Kidney (tissue), 14 donors: Measurements from ENCODE around the gene E2F7. TPM values are rescaled to one million over a fixed set of nuclear protein-coding genes. Genes with fewer than 3 reads are reported as not detected.
A peak's percentile ranks its signal among the peaks of the same experiment; 100 is the strongest.

Experiments
- DNase-seq, 5 donors: peaks; one replicate each; pipeline ENCODE4 v3.0.0-alpha.2; 2013 to 2020
- FAIRE-seq: peaks from 2 replicates; lab custom pipeline; 2012; peaks lifted over from hg19 to GRCh38; lab: Jason Lieb, UNC
- H3K27ac ChIP-seq, 2 donors: one replicate each; pipeline ENCODE4 v1.7.0; 2013; ENCODE audit warnings: low read depth in 2 of 2, low read length in 2 of 2, inconsistent platforms in 1 of 2
- H3K27me3 ChIP-seq: one replicate; pipeline ENCODE4 v1.7.1; 2013; ENCODE audit warnings: low read length, inconsistent platforms; ENCODE audit not compliant: control insufficient read depth, insufficient read depth
- H3K36me3 ChIP-seq, 3 donors: one replicate each; pipeline versions ENCODE4 v1.7.0 to v1.7.1; 2013; ENCODE audit warnings: low read length in 3 of 3, control low read depth in 1 of 3, inconsistent platforms in 1 of 3; ENCODE audit not compliant: insufficient read depth in 3 of 3, control insufficient read depth in 2 of 3
- H3K4me1 ChIP-seq, 3 donors: one replicate each; pipeline versions ENCODE4 v1.7.0 to v1.7.1; 2013; ENCODE audit warnings: low read length in 3 of 3, inconsistent platforms in 1 of 3, low read depth in 1 of 3; ENCODE audit not compliant: control insufficient read depth in 2 of 3, insufficient read depth in 2 of 3
- H3K4me3 ChIP-seq, 3 donors: one replicate each; pipeline versions ENCODE4 v1.7.0 to v1.8.1; 2013; ENCODE audit warnings: low read length in 3 of 3, control low read depth in 1 of 3, inconsistent platforms in 1 of 3
- H3K9ac ChIP-seq, 3 donors: one replicate each; pipeline versions ENCODE4 v1.7.0 to v1.7.1; 2013; ENCODE audit warnings: low read length in 3 of 3, control low read depth in 1 of 3, inconsistent platforms in 1 of 3
- H3K9me3 ChIP-seq, 3 donors: one replicate each; pipeline versions ENCODE4 v1.7.0 to v1.7.1; 2013; ENCODE audit warnings: low read length in 3 of 3, control low read depth in 1 of 3, inconsistent platforms in 1 of 3; ENCODE audit not compliant: control insufficient read depth in 2 of 3, insufficient read depth in 1 of 3
- CTCF ChIP-seq: IDR thresholded peaks from 3 replicates; pipeline ENCODE4 v1.5.1; 2012; ENCODE audit warnings: mild to moderate bottlenecking, moderate library complexity, borderline replicate concordance; ENCODE audit not compliant: insufficient read depth; ENCODE audit errors: extremely low read depth
- intact Hi-C: fragments of 100-400 bp; cut with DNase I; formaldehyde crosslinking; loops from one replicate; pipeline ENCODE4 v1.11.1; 2022
- polyA plus RNA-seq: library from polyadenylated mRNA; stranded (reverse); fragments of 350-450 nt; fragmentation: Illumina TruSeq; extraction: RNeasy Lipid Tissue Mini Kit (QIAGEN cat#74804); gene quantifications from one replicate; pipeline ENCODE4 v1.2.3, GENCODE V29; 2014; ENCODE audit warnings: low read depth, low replicate concordance; ENCODE audit not compliant: insufficient read depth
- total RNA-seq: library from RNA; stranded (reverse); fragmentation: NEBNext Ultra II Directional; extraction: Animal tissue kit (Norgen Biotek cat#: 25700); gene quantifications from one replicate; pipeline ENCODE4 v1.2.1, GENCODE V29; 2021
- donor health status: control.
- donor health status: control.
- donor health status: control.
- donor health status: control.
- donor health status: control.
- donor health status: DM: yes; HTN: yes; CAD: no.
- donor health status: Normal renal cell carcinoma (clear cell type).

The E2F7 gene
- total and polyA plus RNA-seq, 2 donors from 2014 or later: 0.28 TPM; not detected in 1

GRCh38 chr12:77053259-77053658 is 12.1 kb downstream of the E2F7 start:
- no peak for DNase-seq
- intact Hi-C loops: no loop called here
- H3K36me3 ChIP-seq: peaks cover 0 to 2% (median 0%) of the 10 kb centered on the region in 3 donors
- H3K27me3 ChIP-seq: no peaks in the 10 kb centered on the region
- no peak overlapping the region for H3K9ac ChIP-seq
- no peak overlapping the region for H3K4me3 ChIP-seq
- H3K9me3 ChIP-seq: no peaks in the 10 kb centered on the region
- no peak for FAIRE-seq
- no peak for TF ChIP-seq CTCF
- H3K27ac ChIP-seq: no peak overlapping the region
- no peaks in the 10 kb centered on the region for H3K4me1 ChIP-seq

GRCh38 chr12:77049767-77050353 is 15.5 kb downstream of the E2F7 start:
- H3K27me3 ChIP-seq: no peaks in the 10 kb centered on the region
- H3K4me1 ChIP-seq: no peaks in the 10 kb centered on the region
- H3K9ac ChIP-seq: no peak overlapping the region
- no peak overlapping the region for H3K4me3 ChIP-seq
- peak; percentile 49 for FAIRE-seq
- H3K36me3 ChIP-seq: peaks cover 0 to 2% (median 0%) of the 10 kb centered on the region in 3 donors
- peak in 2 of 5 donors; percentile 60 to 74 for DNase-seq
- intact Hi-C loops: no loop called here
- no peaks in the 10 kb centered on the region for H3K9me3 ChIP-seq
- peak; percentile 61 for TF ChIP-seq CTCF
- H3K27ac ChIP-seq: no peak overlapping the region

- DNase-seq: no peak
- Histone ChIP-seq H3K9ac (no peak overlapping the region), H3K36me3 (peaks cover 0 to 2% (median 0%) of the 10 kb centered on the region in 3 donors), H3K27ac (no peak overlapping the region), H3K4me1 (no peaks in the 10 kb centered on the region), H3K4me3 (no peak overlapping the region), H3K9me3 (no peaks in the 10 kb centered on the region), H3K27me3 (no peaks in the 10 kb centered on the region)
- intact Hi-C loops: no loop called here
- no peak for FAIRE-seq
- no peak for TF ChIP-seq CTCF
These were observed 17.8 kb downstream of the E2F7 start for GRCh38 chr12:77047341-77048109.
